ENCODE measurements around the gene FAM117A. TPM values are rescaled to one million over a fixed set of nuclear protein-coding genes. Genes with fewer than 3 reads are reported as not detected.

FAM117A gene
- total RNA-seq, 1 experiment from 2014 or later, result 9.7 TPM

DNA sequence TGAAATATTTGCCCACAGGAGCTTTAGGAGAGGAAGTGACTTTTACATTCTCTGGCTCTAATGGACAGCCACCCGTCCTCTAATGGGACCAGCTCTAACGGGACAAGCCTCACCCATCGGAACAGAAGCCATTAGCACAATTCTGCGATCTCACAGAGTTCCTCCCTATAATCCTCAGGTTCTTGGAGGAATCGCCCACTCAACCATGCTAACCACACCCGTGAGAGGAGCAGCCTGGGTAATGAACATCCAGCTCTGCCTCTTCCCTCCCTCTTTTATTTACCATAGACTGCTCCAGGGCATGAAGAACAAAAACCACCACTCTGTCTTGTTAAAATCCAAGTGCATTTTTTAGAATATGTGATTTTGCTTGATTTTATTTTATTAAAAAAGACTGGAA lies 63.0 kb downstream of the FAM117A start:
- Histone ChIP-seq H3K4me3 (ENCODE audit: low read length) (no peak overlapping the region), H3K27ac (ENCODE audit: low read length) (no peak overlapping the region), H3K36me3 (ENCODE audit: low read depth, low read length) (peaks cover 53% of the 10 kb centered on the region), H3K4me1 (ENCODE audit: insufficient read depth, low read length) (no peaks in the 10 kb centered on the region), H2AFZ (ENCODE audit: low read length) (no peak overlapping the region), H3F3A (ENCODE audit: low read length, unreplicated experiment) (no peaks in the 10 kb centered on the region), H3K9ac (ENCODE audit: low read length) (no peak overlapping the region), H3K9me2 (replicated peaks; ENCODE audit: low read length) (no peaks in the 10 kb centered on the region), H4K20me1 (ENCODE audit: low read length) (no peaks in the 10 kb centered on the region), H3K79me2 (ENCODE audit: low read length) (peaks cover 6% of the 10 kb centered on the region; the same call in 1 of the 2 replicates), H3K9me3 (ENCODE audit: low read length) (no peaks in the 10 kb centered on the region), H3K27me3 (ENCODE audit: low read length) (no peaks in the 10 kb centered on the region), H3K4me2 (ENCODE audit: low read length) (no peak overlapping the region)
- ChIA-PET CTCF (no interaction called here), POLR2A (ENCODE audit: unreplicated experiment) (no interaction called here)
- ATAC-seq (no peak), DNase-seq (no peak)
- TF ChIP-seq EZH2phosphoT487 (IDR thresholded peaks at IDR 0.05; ENCODE audit: borderline replicate concordance, low read length), result no peak
- TF ChIP-seq, protein P1, sequence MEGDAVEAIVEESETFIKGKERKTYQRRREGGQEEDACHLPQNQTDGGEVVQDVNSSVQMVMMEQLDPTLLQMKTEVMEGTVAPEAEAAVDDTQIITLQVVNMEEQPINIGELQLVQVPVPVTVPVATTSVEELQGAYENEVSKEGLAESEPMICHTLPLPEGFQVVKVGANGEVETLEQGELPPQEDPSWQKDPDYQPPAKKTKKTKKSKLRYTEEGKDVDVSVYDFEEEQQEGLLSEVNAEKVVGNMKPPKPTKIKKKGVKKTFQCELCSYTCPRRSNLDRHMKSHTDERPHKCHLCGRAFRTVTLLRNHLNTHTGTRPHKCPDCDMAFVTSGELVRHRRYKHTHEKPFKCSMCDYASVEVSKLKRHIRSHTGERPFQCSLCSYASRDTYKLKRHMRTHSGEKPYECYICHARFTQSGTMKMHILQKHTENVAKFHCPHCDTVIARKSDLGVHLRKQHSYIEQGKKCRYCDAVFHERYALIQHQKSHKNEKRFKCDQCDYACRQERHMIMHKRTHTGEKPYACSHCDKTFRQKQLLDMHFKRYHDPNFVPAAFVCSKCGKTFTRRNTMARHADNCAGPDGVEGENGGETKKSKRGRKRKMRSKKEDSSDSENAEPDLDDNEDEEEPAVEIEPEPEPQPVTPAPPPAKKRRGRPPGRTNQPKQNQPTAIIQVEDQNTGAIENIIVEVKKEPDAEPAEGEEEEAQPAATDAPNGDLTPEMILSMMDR (conservative IDR thresholded peaks at IDR 0.05; ENCODE audit: low read depth, low read length), result no peak
- TF ChIP-seq EZH2 (IDR thresholded peaks at IDR 0.05; ENCODE audit: low read length, unreplicated experiment), result no peak
- intact Hi-C loops (cut with micrococcal nuclease), result no loop called here
- no TSS peak for BruUV-seq (replicated peaks)

DNA sequence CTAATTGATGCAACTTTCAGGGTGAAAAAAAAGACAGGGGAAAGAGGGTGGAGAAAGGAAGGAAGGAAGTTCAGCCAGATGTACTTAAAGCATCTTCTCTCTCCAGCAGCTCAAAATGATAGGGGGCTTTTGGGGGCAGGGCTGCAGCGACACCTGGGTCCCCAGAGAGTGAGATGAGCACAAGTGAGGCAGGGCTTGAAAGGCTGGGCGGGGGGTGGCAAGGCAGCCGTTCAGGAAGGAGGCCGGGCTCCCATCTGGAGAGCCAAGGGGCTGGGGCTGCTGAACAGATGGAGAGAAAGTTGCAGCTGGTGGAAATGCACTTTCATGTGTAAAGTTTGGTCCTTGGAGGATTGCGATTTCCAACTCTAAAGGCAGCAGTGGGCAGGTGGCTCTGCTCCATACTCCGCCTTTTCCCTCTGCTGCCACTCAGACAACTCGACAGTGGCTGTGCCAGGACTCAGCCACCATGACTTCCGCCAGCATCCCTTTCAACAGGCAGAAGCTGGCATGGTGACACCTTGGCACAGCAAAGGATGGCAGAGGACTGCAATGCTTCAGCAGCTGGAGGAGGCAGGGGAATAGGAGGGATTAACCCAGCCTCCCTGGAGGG lies 63.9 kb downstream of the FAM117A start:
- H3K9ac ChIP-seq (ENCODE audit: low read length), result no peak overlapping the region
- no peak overlapping the region for H3K27ac ChIP-seq (ENCODE audit: low read length)
- no peaks in the 10 kb centered on the region for H3K9me2 ChIP-seq (replicated peaks; ENCODE audit: low read length)
- POLR2A ChIA-PET (ENCODE audit: unreplicated experiment), result no interaction called here
- intact Hi-C loops (cut with micrococcal nuclease), result no loop called here
- no peak overlapping the region for H2AFZ ChIP-seq (ENCODE audit: low read length)
- no peaks in the 10 kb centered on the region for H3F3A ChIP-seq (ENCODE audit: low read length, unreplicated experiment)
- H3K4me2 ChIP-seq (ENCODE audit: low read length), result no peak overlapping the region
- ATAC-seq (no peak), DNase-seq (no peak)
- BruUV-seq (replicated peaks), result no TSS peak
- no peaks in the 10 kb centered on the region for H3K79me2 ChIP-seq (ENCODE audit: low read length)
- H3K4me1 ChIP-seq (ENCODE audit: insufficient read depth, low read length), result no peaks in the 10 kb centered on the region
- no peaks in the 10 kb centered on the region for H3K27me3 ChIP-seq (ENCODE audit: low read length)
- TF ChIP-seq, protein P1 (conservative IDR thresholded peaks at IDR 0.05; ENCODE audit: low read depth, low read length), result no peak
- TF ChIP-seq EZH2phosphoT487 (IDR thresholded peaks at IDR 0.05; ENCODE audit: borderline replicate concordance, low read length) (no peak), EZH2 (IDR thresholded peaks at IDR 0.05; ENCODE audit: low read length, unreplicated experiment) (no peak)
- CTCF ChIA-PET, result interaction anchor here (1.1 kb wide), 1 partner anchor 143 kb away, joined by 4 read pairs; no protein-coding TSS in a partner anchor
- no peaks in the 10 kb centered on the region for H4K20me1 ChIP-seq (ENCODE audit: low read length)
- no peak overlapping the region for H3K4me3 ChIP-seq (ENCODE audit: low read length)
- H3K9me3 ChIP-seq (ENCODE audit: low read length), result no peaks in the 10 kb centered on the region
- H3K36me3 ChIP-seq (ENCODE audit: low read depth, low read length), result peaks cover 45% of the 10 kb centered on the region

DNA sequence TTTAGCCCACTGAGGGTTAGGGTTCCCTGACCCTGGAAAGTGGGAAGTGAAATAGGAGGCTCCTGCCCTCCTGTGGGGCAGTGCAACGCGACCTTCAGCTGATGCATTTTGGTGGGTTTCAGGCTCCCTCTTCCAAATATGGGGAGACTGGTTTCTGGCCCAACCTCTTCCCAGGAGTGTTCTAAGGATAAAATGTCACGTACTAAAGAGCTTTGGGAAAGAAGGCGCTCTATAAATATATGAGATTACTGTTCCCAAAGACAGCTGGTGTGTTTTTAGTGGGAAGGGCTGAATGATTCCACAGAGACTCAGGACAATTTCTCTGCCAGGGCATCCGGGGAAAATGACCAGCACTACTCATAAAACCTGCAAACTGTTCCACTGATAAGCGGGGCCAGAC lies 65.9 kb downstream of the FAM117A start:
- Histone ChIP-seq H3K36me3 (ENCODE audit: low read depth, low read length) (peaks cover 27% of the 10 kb centered on the region), H3K9ac (ENCODE audit: low read length) (no peak overlapping the region), H3F3A (ENCODE audit: low read length, unreplicated experiment) (no peaks in the 10 kb centered on the region), H3K9me3 (ENCODE audit: low read length) (no peaks in the 10 kb centered on the region), H3K4me1 (ENCODE audit: insufficient read depth, low read length) (no peaks in the 10 kb centered on the region), H3K4me3 (ENCODE audit: low read length) (no peak overlapping the region), H3K27me3 (ENCODE audit: low read length) (no peaks in the 10 kb centered on the region), H3K9me2 (replicated peaks; ENCODE audit: low read length) (no peaks in the 10 kb centered on the region), H3K27ac (ENCODE audit: low read length) (no peak overlapping the region), H3K4me2 (ENCODE audit: low read length) (no peak overlapping the region), H2AFZ (ENCODE audit: low read length) (no peak overlapping the region), H4K20me1 (ENCODE audit: low read length) (no peaks in the 10 kb centered on the region), H3K79me2 (ENCODE audit: low read length) (no peaks in the 10 kb centered on the region)
- no peak for TF ChIP-seq EZH2phosphoT487 (IDR thresholded peaks at IDR 0.05; ENCODE audit: borderline replicate concordance, low read length)
- no peak for TF ChIP-seq EZH2 (IDR thresholded peaks at IDR 0.05; ENCODE audit: low read length, unreplicated experiment)
- TF ChIP-seq, protein P1 (conservative IDR thresholded peaks at IDR 0.05; ENCODE audit: low read depth, low read length), result no peak
- no TSS peak for BruUV-seq (replicated peaks)
- ChIA-PET CTCF (interaction anchor here (2.5 kb wide), 1 partner anchor 128 kb away, joined by 7 read pairs; no protein-coding TSS in a partner anchor), POLR2A (ENCODE audit: unreplicated experiment) (interaction anchor here (0.6 kb wide), 1 partner anchor 365 kb away, joined by 3 read pairs; no protein-coding TSS in a partner anchor)
- intact Hi-C loops (cut with micrococcal nuclease), result no loop called here
- DNase-seq, result no peak
- ATAC-seq, result no peak

Measured in PC-3 (cell line).